Kidney epithelial cell (primary cell): ENCODE results near the gene DCDC2. TPM values are rescaled to one million over a fixed set of nuclear protein-coding genes. Genes with fewer than 3 reads are reported as not detected.

ENCODE experiments used
- DNase-seq: peaks from one replicate; pipeline ENCODE4 v3.0.0-alpha.2; 2010; ENCODE audit warnings: low read depth
- H3K27me3 ChIP-seq: 2 replicates; pipeline ENCODE4 v1.6.0; 2011; ENCODE audit warnings: low read length; ENCODE audit not compliant: control insufficient read depth, insufficient read depth
- H3K36me3 ChIP-seq: 2 replicates; pipeline ENCODE4 v1.5.1; 2011; ENCODE audit warnings: low read length; ENCODE audit not compliant: control insufficient read depth, insufficient read depth
- H3K4me3 ChIP-seq: 2 replicates; pipeline ENCODE4 v1.5.1; 2011; ENCODE audit warnings: low read depth, mild to moderate bottlenecking, control low read depth, low read length
- CTCF ChIP-seq: IDR thresholded peaks from 2 replicates; pipeline ENCODE4 v1.5.1; 2011; ENCODE audit warnings: mild to moderate bottlenecking, moderate library complexity, low read length, control low read depth, inconsistent platforms; ENCODE audit not compliant: insufficient read depth, poor library complexity, severe bottlenecking
- total RNA-seq: library from RNA; depleted of rRNA; stranded (reverse); fragments of >200 nt; gene quantifications from 2 replicates; pipeline ENCODE4 v1.2.3, GENCODE V29; 2015

The DCDC2 gene
- total RNA-seq, 1 donor from 2014 or later, result 43.9 TPM

- no peak for TF ChIP-seq CTCF
- no peaks in the 10 kb centered on the region for H3K36me3 ChIP-seq
- no peak for DNase-seq
- H3K27me3 ChIP-seq, result no peaks in the 10 kb centered on the region
- no peak within 1 kb of the TSS for H3K4me3 ChIP-seq
These were observed 231.9 kb downstream of the DCDC2 start, which contains the start of gene NRSN1 for GRCh38 chr6:24125980-24126379. Gene NRSN1, plus strand, starts transcription at chr6:24126215. Its CDS starts 8,113 bp downstream, at chr6:24134328.

- DNase-seq, result no peak
- no peak for TF ChIP-seq CTCF
- Histone ChIP-seq H3K36me3 (no peaks in the 10 kb centered on the region), H3K27me3 (no peaks in the 10 kb centered on the region), H3K4me3 (no peak overlapping the region)
These were observed 235.7 kb downstream of the DCDC2 start for GRCh38 chr6:24122139-24122538.

Other genes starting within 250 kb of the DCDC2 start
- not detected in 2 replicates for gene NRSN1, start 231.8 kb downstream of the DCDC2 start, total RNA-seq
- 26.1 and 42.3 TPM in 2 replicates for gene MRS2, start 44.9 kb upstream of the DCDC2 start, total RNA-seq
- gene GPLD1, start 131.5 kb upstream of the DCDC2 start, total RNA-seq, result 1.8 and 3.0 TPM in 2 replicates
- gene ALDH5A1, start 136.9 kb upstream of the DCDC2 start, total RNA-seq, result 7.7 and 8.4 TPM in 2 replicates